K562 (cell line): ENCODE data around the gene LIPN. TPM values are rescaled to one million over a fixed set of nuclear protein-coding genes. Genes with fewer than 3 reads are reported as not detected.

Source experiments
- ATAC-seq: fragments of 200-7000 bp; cut with Tn5 transposase; 3 replicates; pipeline ENCODE4 v1.9.1; 2020; ENCODE audit warnings: moderate library complexity
- BruUV-seq: library from RNA; stranded (reverse); fragments of 400-500 nt; replicated peaks from 2 replicates; lab custom pipeline; 2021; lab: Mats Ljungman, UMichigan
- CTCF ChIA-PET: fragments of 300-600 bp; formaldehyde crosslinking; extraction: SDS; loops from one replicate; lab custom pipeline; 2021; ENCODE audit warnings: low intra/inter-chr PET ratio; lab: Yijun Ruan, JAX
- POLR2A ChIA-PET: fragments of 300-600, 350-650 bp; sonication (Branson Sonifier 250); formaldehyde crosslinking; extraction: SDS; loops from one replicate; lab custom pipeline; 2021; ENCODE audit warnings: antibody characterized with exemption, inconsistent platforms; lab: Yijun Ruan, JAX
- DNase-seq, 4 experiments: peaks; one replicate each; pipeline versions ENCODE4 v3.0.0 to v3.0.0-alpha.2; 2011 to 2018; ENCODE audit warnings: low spot score in 3 of 4, mixed read lengths in 3 of 4; ENCODE audit errors: extremely low read depth in 1 of 4
- FAIRE-seq: peaks from 2 replicates; lab custom pipeline; 2011; peaks lifted over from hg19 to GRCh38; lab: Jason Lieb, UNC
- H2AFZ ChIP-seq: 2 replicates; pipeline ENCODE4 v1.6.0; 2011; ENCODE audit warnings: low read depth, low read length, control low read depth, inconsistent platforms
- H3K27ac ChIP-seq: fragments of 200-600 bp; 3 replicates; pipeline ENCODE4 v1.8.0; 2011; ENCODE audit warnings: low read depth, mild to moderate bottlenecking, control low read depth, inconsistent platforms, low read length, moderate library complexity, mixed read lengths; ENCODE audit errors: extremely low read depth
- H3K27me3 ChIP-seq, 2 experiments: fragments of 300-600 bp in 1 of 2; 2 replicates in 1 of 2; 3 replicates in 1 of 2; pipeline versions ENCODE4 v1.6.0 to v1.8.0; 2011; ENCODE audit warnings: inconsistent platforms in 2 of 2, low read length in 2 of 2, mild to moderate bottlenecking in 1 of 2, mixed read lengths in 1 of 2, moderate library complexity in 1 of 2; ENCODE audit not compliant: control insufficient read depth in 2 of 2, insufficient read depth in 2 of 2
- H3K36me3 ChIP-seq: fragments of 300-600 bp; 3 replicates; pipeline ENCODE4 v1.8.0; 2011; ENCODE audit warnings: mild to moderate bottlenecking, low read length, inconsistent platforms; ENCODE audit not compliant: control insufficient read depth, insufficient read depth
- H3K4me1 ChIP-seq, 2 experiments: fragments of 200-600 bp in 1 of 2; replicated peaks in 1 of 2; 2 replicates in 1 of 2; 3 replicates in 1 of 2; pipeline versions ENCODE4 v1.5.1 to v1.8.0; 2011; ENCODE audit warnings: inconsistent platforms in 2 of 2, low read length in 2 of 2, mild to moderate bottlenecking in 1 of 2, mixed read lengths in 1 of 2, moderate library complexity in 1 of 2; ENCODE audit not compliant: control insufficient read depth in 2 of 2, insufficient read depth in 2 of 2
- H3K4me2 ChIP-seq: 2 replicates; pipeline ENCODE4 v1.6.1; 2011; ENCODE audit warnings: low read length, control low read depth, inconsistent platforms, mixed read lengths; ENCODE audit not compliant: insufficient read depth
- H3K4me3 ChIP-seq: fragments of 200-600 bp; sonication (generic), shearing (Covaris generic); 2 replicates; pipeline ENCODE4 v1.5.1; 2016; ENCODE audit warnings: control low read depth, inconsistent platforms
- H3K79me2 ChIP-seq: fragments of 200-600 bp; 3 replicates; pipeline ENCODE4 v1.8.0; 2011; ENCODE audit warnings: low read length, inconsistent platforms; ENCODE audit not compliant: control insufficient read depth, insufficient read depth
- H3K9ac ChIP-seq, 2 experiments: 2 replicates each; pipeline versions ENCODE4 v1.6.0 to v1.6.1; 2011; ENCODE audit warnings: low read depth in 2 of 2, low read length in 2 of 2, control low read depth in 1 of 2, inconsistent platforms in 1 of 2, mild to moderate bottlenecking in 1 of 2, mixed read lengths in 1 of 2; ENCODE audit not compliant: insufficient read depth in 1 of 2
- H3K9me1 ChIP-seq: one replicate; pipeline ENCODE4 v1.6.0; 2011; ENCODE audit warnings: inconsistent platforms, mild to moderate bottlenecking, low read length, moderate library complexity; ENCODE audit not compliant: control insufficient read depth, insufficient read depth
- H3K9me3 ChIP-seq: replicated peaks from 2 replicates; pipeline ENCODE4 v1.5.1; 2011; ENCODE audit warnings: low read depth, low read length, inconsistent platforms; ENCODE audit not compliant: control insufficient read depth, insufficient read depth
- H4K20me1 ChIP-seq: replicated peaks from 2 replicates; pipeline ENCODE4 v1.6.1; 2011; ENCODE audit warnings: low read length, inconsistent platforms, mixed read lengths; ENCODE audit not compliant: control insufficient read depth, insufficient read depth
- ARID3B ChIP-seq: fragments of 250-450 bp; sonication (Bioruptor Pico); IDR thresholded peaks from 2 replicates; pipeline ENCODE4 v1.4.0; 2020; ENCODE audit warnings: borderline replicate concordance
- CBFB ChIP-seq: sonication (generic); formaldehyde crosslinking; IDR thresholded peaks from 2 replicates; pipeline ENCODE4 v1.4.0; 2020; ENCODE audit warnings: mild to moderate bottlenecking, missing genetic modification reagents
- FOXJ2 ChIP-seq: fragments of 200-800 bp; sonication (Bioruptor generic); IDR thresholded peaks from 2 replicates; pipeline ENCODE4 v1.6.1; 2016; ENCODE audit warnings: missing genetic modification characterization, missing compliant biosample characterization
- PHTF2 ChIP-seq: fragments of 250-450 bp; sonication (Bioruptor Pico); IDR thresholded peaks from 2 replicates; pipeline ENCODE4 v1.5.0; 2021; ENCODE audit warnings: mild to moderate bottlenecking
- POLR2AphosphoS5 ChIP-seq: IDR thresholded peaks from 2 replicates; pipeline ENCODE4 v1.6.1; 2011; ENCODE audit warnings: mild to moderate bottlenecking, low read depth, low read length, moderate library complexity; ENCODE audit not compliant: control insufficient read depth, insufficient read depth
- RUNX1 ChIP-seq: sonication (generic); IDR thresholded peaks from 2 replicates; pipeline ENCODE4 v1.6.1; 2016; ENCODE audit warnings: antibody characterized with exemption, low read depth
- SMAD4 ChIP-seq: fragments of 250-450 bp; sonication (Bioruptor Pico); conservative IDR thresholded peaks from 2 replicates; pipeline ENCODE4 v1.8.0; 2021; ENCODE audit warnings: inconsistent platforms, mild to moderate bottlenecking, moderate library complexity
- SRSF1 ChIP-seq: fragments of 200-400 bp; formaldehyde crosslinking; IDR thresholded peaks from 2 replicates; pipeline ENCODE4 v1.6.1; 2017; ENCODE audit warnings: mild to moderate bottlenecking, low read depth, low read length, moderate library complexity
- SRSF7 ChIP-seq: fragments of 200-400 bp; formaldehyde crosslinking; optimal IDR thresholded peaks from 2 replicates; pipeline ENCODE3; 2017; ENCODE audit warnings: mild to moderate bottlenecking, low read depth, low read length
- TCF3 ChIP-seq: sonication (generic); formaldehyde crosslinking; IDR thresholded peaks from 2 replicates; pipeline ENCODE4 v1.4.0; 2020; ENCODE audit warnings: mild to moderate bottlenecking, missing genetic modification reagents
- ZBTB33 ChIP-seq: sonication (generic); formaldehyde crosslinking; IDR thresholded peaks from 2 replicates; pipeline ENCODE4 v1.8.1; 2023; ENCODE audit warnings: mild to moderate bottlenecking, missing genetic modification reagents
- ZNF76 ChIP-seq: fragments of 250-450 bp; sonication (Bioruptor Pico); IDR thresholded peaks from 2 replicates; pipeline ENCODE4 v1.4.0; 2020; ENCODE audit warnings: mild to moderate bottlenecking, moderate library complexity, borderline replicate concordance
- WGBS: fragments of 100-300 bp; shearing (Covaris generic); methylation state at CpG from one replicate; pipeline ENCODE4 v1.1.6; 2016; ENCODE audit warnings: low coverage, mixed read lengths; ENCODE audit not compliant: insufficient coverage; ENCODE audit errors: missing lambda C conversion rate; 5-methylcytosine and 5-hydroxymethylcytosine counted together
- in situ Hi-C: fragments of 300-500 bp; cut with MboI; formaldehyde crosslinking; loops from 4 replicates; pipeline ENCODE4 v1.15.0; 2018; ENCODE audit warnings: inconsistent platforms, mixed read lengths
- intact Hi-C: fragments of 100-400 bp; cut with micrococcal nuclease; formaldehyde crosslinking; loops from 2 replicates; pipeline ENCODE4 v1.14.2; 2022
- polyA plus RNA-seq, 8 experiments: library from polyadenylated mRNA; depleted of rRNA in 4 of 8; stranded (reverse) in 5 of 8; unstranded in 3 of 8; fragments of >200 nt; fragmentation: Nextera tagmentation in 2 of 8; fragmentation: Illumina TruSeq in 1 of 8; extraction: Ambion mirVana in 2 of 8; extraction: Trizol in 1 of 8; gene quantifications; 2 replicates each; pipeline versions ENCODE4 v1.2.1 to v1.2.3, GENCODE V29; 2011 to 2014; ENCODE audit warnings: inconsistent platforms in 1 of 8, missing spikeins in 1 of 8
- total RNA-seq, 7 experiments: library from RNA; depleted of rRNA in 6 of 7; stranded (reverse); fragments of >200 nt in 6 of 7; fragmentation: Illumina TruSeq in 2 of 7; extraction: Trizol in 2 of 7; gene quantifications; 2 replicates each; pipeline versions ENCODE4 v1.2.1 to v1.2.3, GENCODE V29; 2011 to 2021; ENCODE audit warnings: low replicate concordance in 1 of 7

The LIPN gene
- total and polyA plus RNA-seq, 9 of the 15 experiments (the other 6 are each of a cell fraction or from before 2014, with no cell fraction given), result not detected

- TF ChIP-seq ARID3B (CRISPR knock-in tag), result no peak
- no peak for TF ChIP-seq RUNX1
Observed at GRCh38 chr10:88754287-88754686, 5.5 kb upstream of the LIPN start (continued).

GRCh38 chr10:88755753-88756152 lies 4.1 kb upstream of the LIPN start:
- H3K4me3 ChIP-seq, result no peak overlapping the region
- H3K27me3 ChIP-seq, result no peaks in the 10 kb centered on the region
- intact Hi-C loops, result no loop called here
- H2AFZ ChIP-seq, result no peak overlapping the region
- ChIA-PET CTCF (no interaction called here), POLR2A (no interaction called here)
- no peak for FAIRE-seq
- ATAC-seq, result no peak
- no peak overlapping the region for H3K9ac ChIP-seq
- H3K9me1 ChIP-seq, result no peaks in the 10 kb centered on the region
- BruUV-seq, result no TSS peak
- WGBS, result 0% methylated on average over 1 of the region's 3 CpGs
- H4K20me1 ChIP-seq, result no peaks in the 10 kb centered on the region
- no peaks in the 10 kb centered on the region for H3K9me3 ChIP-seq
- no peak for DNase-seq
- H3K4me2 ChIP-seq, result no peak overlapping the region
- no peaks in the 10 kb centered on the region for H3K36me3 ChIP-seq
- H3K79me2 ChIP-seq, result no peaks in the 10 kb centered on the region
- no peaks in the 10 kb centered on the region for H3K4me1 ChIP-seq
- in situ Hi-C loops, result no loop called here
- no peak overlapping the region for H3K27ac ChIP-seq
- TF ChIP-seq SMAD4 (CRISPR knock-in tag), result no peak
- TF ChIP-seq SRSF1, result no peak
- TF ChIP-seq TCF3, result no peak
- no peak for TF ChIP-seq SRSF7
- no peak for TF ChIP-seq FOXJ2 (tag)
- TF ChIP-seq ZBTB33, result no peak
- TF ChIP-seq CBFB (CRISPR knock-in tag), result no peak
- TF ChIP-seq ARID3B (CRISPR knock-in tag), result no peak
- no peak for TF ChIP-seq POLR2AphosphoS5
- no peak for TF ChIP-seq PHTF2 (CRISPR knock-in tag)
- TF ChIP-seq ZNF76 (CRISPR knock-in tag), result no peak
